CD4-positive, alpha-beta T cell (primary cell): Measurements from ENCODE around the gene NELFA. TPM values are rescaled to one million over a fixed set of nuclear protein-coding genes. Genes with fewer than 3 reads are reported as not detected.

ENCODE experiments used
- ATAC-seq: fragments of 200-7000 bp; cut with Tn5 transposase; one replicate; pipeline ENCODE4 v1.10.0; 2022; ENCODE audit warnings: mild to moderate bottlenecking; ENCODE audit not compliant: poor library complexity
- CTCF ChIA-PET: fragments of 350-600 bp; sonication (Branson Sonifier 250); formaldehyde crosslinking; loops from one replicate; lab custom pipeline; 2021; ENCODE audit warnings: antibody characterized with exemption, inconsistent platforms; lab: Charles Lee
- POLR2A ChIA-PET: fragments of 350-600 bp; sonication (Branson Sonifier 250); formaldehyde crosslinking; loops from one replicate; lab custom pipeline; 2021; ENCODE audit warnings: antibody characterized with exemption, inconsistent platforms; lab: Charles Lee
- DNase-seq, 14 experiments: peaks; one replicate each; pipeline ENCODE4 v3.0.0-alpha.2; 2013 to 2020; ENCODE audit warnings: mixed read lengths in 2 of 14
- H3K27ac ChIP-seq, 2 donors: one replicate each; pipeline versions ENCODE4 v1.5.1 to v1.7.0; 2013; ENCODE audit warnings: low read length in 2 of 2, low read depth in 1 of 2, mild to moderate bottlenecking in 1 of 2
- H3K27me3 ChIP-seq, 2 experiments: 1 replicate in 1 of 2; 2 replicates in 1 of 2; pipeline versions ENCODE4 v1.6.1 to v1.7.0; 2013; ENCODE audit warnings: low read length in 2 of 2, control low read depth in 1 of 2, mild to moderate bottlenecking in 1 of 2, moderate library complexity in 1 of 2; ENCODE audit not compliant: insufficient read depth in 2 of 2, control insufficient read depth in 1 of 2
- H3K36me3 ChIP-seq: one replicate; pipeline ENCODE4 v1.6.1; 2013; ENCODE audit warnings: low read length, control low read depth; ENCODE audit not compliant: insufficient read depth
- H3K4me1 ChIP-seq: one replicate; pipeline ENCODE4 v1.6.1; 2013; ENCODE audit warnings: low read length, control low read depth; ENCODE audit not compliant: insufficient read depth
- H3K4me3 ChIP-seq: one replicate; pipeline ENCODE4 v1.5.1; 2013; ENCODE audit warnings: mild to moderate bottlenecking, low read length, moderate library complexity
- H3K9me3 ChIP-seq, 2 experiments: 1 replicate in 1 of 2; 2 replicates in 1 of 2; pipeline versions ENCODE4 v1.6.1 to v1.7.0; 2013; ENCODE audit warnings: low read length in 2 of 2, mild to moderate bottlenecking in 2 of 2, control low read depth in 1 of 2, moderate library complexity in 1 of 2; ENCODE audit not compliant: control insufficient read depth in 1 of 2, insufficient read depth in 1 of 2
- H3K27ac Mint-ChIP-seq: one replicate; pipeline ENCODE4 v1.8.0; 2020; ENCODE audit warnings: mixed read lengths
- H3K27me3 Mint-ChIP-seq: one replicate; pipeline ENCODE4 v1.8.0; 2021; ENCODE audit warnings: mixed read lengths
- H3K36me3 Mint-ChIP-seq: one replicate; pipeline ENCODE4 v1.8.0; 2021; ENCODE audit warnings: low read depth, mixed read lengths
- H3K4me1 Mint-ChIP-seq: one replicate; pipeline ENCODE4 v1.8.0; 2021; ENCODE audit warnings: low read depth, mixed read lengths
- H3K4me3 Mint-ChIP-seq: one replicate; pipeline ENCODE4 v1.8.0; 2020; ENCODE audit warnings: mild to moderate bottlenecking, mixed read lengths
- H3K9me3 Mint-ChIP-seq: one replicate; pipeline ENCODE4 v1.8.0; 2020; ENCODE audit warnings: mixed read lengths
- intact Hi-C, 2 experiments: fragments of 100-400 bp; cut with DNase I in 1 of 2; cut with micrococcal nuclease in 1 of 2; formaldehyde crosslinking; loops; one replicate each; pipeline versions ENCODE4 v1.15.1 to v1.9.0; 2023 to 2025; cut with DNase I, micrococcal nuclease
- total RNA-seq, 174 experiments: library from RNA in 2 of 174; stranded (reverse) in 2 of 174; gene quantifications; one replicate each; pipeline ENCODE4 v1.2.3 and lab custom pipeline; 2021 to 2026
- TF ChIP-seq, protein P1 (sequence below): fragments of 200-600 bp; IDR thresholded peaks from one replicate; pipeline ENCODE4 v1.8.0; 2022; ENCODE audit warnings: antibody characterized with exemption, mild to moderate bottlenecking

The NELFA gene
- total RNA-seq, 2 experiments from 2014 or later: 39.9 to 40.1 TPM

DNA sequence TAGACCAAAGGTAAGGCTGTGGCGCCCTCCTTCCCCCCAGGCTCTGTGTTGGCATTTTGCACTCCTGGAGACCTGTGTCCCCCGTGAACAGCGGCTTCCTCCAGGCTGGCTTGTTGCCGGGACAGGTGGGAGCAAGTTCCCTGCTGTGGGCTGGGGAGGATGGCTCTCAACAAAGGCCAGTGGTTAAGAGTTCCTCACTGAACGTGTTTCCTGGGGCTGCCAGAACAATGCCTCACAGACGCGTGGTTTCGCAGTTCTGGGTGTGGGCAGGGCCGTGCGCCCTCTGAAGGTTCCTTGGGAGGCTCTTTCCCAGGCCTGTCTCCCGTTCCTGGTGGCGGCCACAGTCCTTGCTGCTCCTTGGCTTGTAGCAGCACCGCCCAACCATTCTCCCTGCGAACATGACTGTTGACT is 33.4 kb downstream of the NELFA start:
- Mint-ChIP-seq H3K27ac (no peak overlapping the region), H3K27me3 (no peaks in the 10 kb centered on the region), H3K9me3 (no peaks in the 10 kb centered on the region), H3K4me1 (no peaks in the 10 kb centered on the region), H3K4me3 (no peak overlapping the region), H3K36me3 (peaks cover 61% of the 10 kb centered on the region)
- no peak for DNase-seq
- Histone ChIP-seq H3K9me3 (no peaks in the 10 kb centered on the region), H3K36me3 (peaks cover 62% of the 10 kb centered on the region), H3K27ac (no peak overlapping the region), H3K4me1 (no peaks in the 10 kb centered on the region), H3K27me3 (no peaks in the 10 kb centered on the region), H3K4me3 (no peak overlapping the region)
- intact Hi-C loops: no loop called here
- ATAC-seq: no peak
- TF ChIP-seq, protein P1, sequence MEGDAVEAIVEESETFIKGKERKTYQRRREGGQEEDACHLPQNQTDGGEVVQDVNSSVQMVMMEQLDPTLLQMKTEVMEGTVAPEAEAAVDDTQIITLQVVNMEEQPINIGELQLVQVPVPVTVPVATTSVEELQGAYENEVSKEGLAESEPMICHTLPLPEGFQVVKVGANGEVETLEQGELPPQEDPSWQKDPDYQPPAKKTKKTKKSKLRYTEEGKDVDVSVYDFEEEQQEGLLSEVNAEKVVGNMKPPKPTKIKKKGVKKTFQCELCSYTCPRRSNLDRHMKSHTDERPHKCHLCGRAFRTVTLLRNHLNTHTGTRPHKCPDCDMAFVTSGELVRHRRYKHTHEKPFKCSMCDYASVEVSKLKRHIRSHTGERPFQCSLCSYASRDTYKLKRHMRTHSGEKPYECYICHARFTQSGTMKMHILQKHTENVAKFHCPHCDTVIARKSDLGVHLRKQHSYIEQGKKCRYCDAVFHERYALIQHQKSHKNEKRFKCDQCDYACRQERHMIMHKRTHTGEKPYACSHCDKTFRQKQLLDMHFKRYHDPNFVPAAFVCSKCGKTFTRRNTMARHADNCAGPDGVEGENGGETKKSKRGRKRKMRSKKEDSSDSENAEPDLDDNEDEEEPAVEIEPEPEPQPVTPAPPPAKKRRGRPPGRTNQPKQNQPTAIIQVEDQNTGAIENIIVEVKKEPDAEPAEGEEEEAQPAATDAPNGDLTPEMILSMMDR: no peak
- POLR2A ChIA-PET: no interaction called here
- CTCF ChIA-PET: no interaction called here

- Histone ChIP-seq H3K27me3 (no peaks in the 10 kb centered on the region), H3K4me3 (no peak overlapping the region), H3K36me3 (peaks cover 56% of the 10 kb centered on the region), H3K9me3 (no peaks in the 10 kb centered on the region), H3K4me1 (no peaks in the 10 kb centered on the region), H3K27ac (no peak overlapping the region)
- intact Hi-C loops: no loop called here
- H3K9me3 Mint-ChIP-seq: no peaks in the 10 kb centered on the region
- peaks cover 61% of the 10 kb centered on the region for H3K36me3 Mint-ChIP-seq
- DNase-seq (no peak), ATAC-seq (no peak)
- H3K4me1 Mint-ChIP-seq: no peaks in the 10 kb centered on the region
- no peak overlapping the region for H3K4me3 Mint-ChIP-seq
- no peaks in the 10 kb centered on the region for H3K27me3 Mint-ChIP-seq
- POLR2A ChIA-PET: no interaction called here
- TF ChIP-seq, protein P1: no peak
- CTCF ChIA-PET: no interaction called here
- no peak overlapping the region for H3K27ac Mint-ChIP-seq
These were observed 33.9 kb downstream of the NELFA start for GRCh38 chr4:1974840-1975239.

GRCh38 chr4:1973661-1974060 is 35.1 kb downstream of the NELFA start:
- Histone ChIP-seq H3K27ac (no peak overlapping the region), H3K4me1 (no peaks in the 10 kb centered on the region), H3K4me3 (no peak overlapping the region), H3K27me3 (no peaks in the 10 kb centered on the region), H3K36me3 (peaks cover 49% of the 10 kb centered on the region), H3K9me3 (no peaks in the 10 kb centered on the region)
- no peak overlapping the region for H3K27ac Mint-ChIP-seq
- peaks cover 62% of the 10 kb centered on the region for H3K36me3 Mint-ChIP-seq
- POLR2A ChIA-PET: no interaction called here
- no peaks in the 10 kb centered on the region for H3K9me3 Mint-ChIP-seq
- TF ChIP-seq, protein P1: no peak
- no peaks in the 10 kb centered on the region for H3K27me3 Mint-ChIP-seq
- intact Hi-C loops: no loop called here
- CTCF ChIA-PET: no interaction called here
- H3K4me3 Mint-ChIP-seq: no peak overlapping the region
- no peaks in the 10 kb centered on the region for H3K4me1 Mint-ChIP-seq
- ATAC-seq: no peak
- peak in 1 of 14 experiments; percentile 14 for DNase-seq
